ENCODE results near the gene NUP214. TPM values are rescaled to one million over a fixed set of nuclear protein-coding genes. Genes with fewer than 3 reads are reported as not detected.

Gene NUP214
- total RNA-seq, 1 experiment from 2014 or later: 34.9 TPM

DNA sequence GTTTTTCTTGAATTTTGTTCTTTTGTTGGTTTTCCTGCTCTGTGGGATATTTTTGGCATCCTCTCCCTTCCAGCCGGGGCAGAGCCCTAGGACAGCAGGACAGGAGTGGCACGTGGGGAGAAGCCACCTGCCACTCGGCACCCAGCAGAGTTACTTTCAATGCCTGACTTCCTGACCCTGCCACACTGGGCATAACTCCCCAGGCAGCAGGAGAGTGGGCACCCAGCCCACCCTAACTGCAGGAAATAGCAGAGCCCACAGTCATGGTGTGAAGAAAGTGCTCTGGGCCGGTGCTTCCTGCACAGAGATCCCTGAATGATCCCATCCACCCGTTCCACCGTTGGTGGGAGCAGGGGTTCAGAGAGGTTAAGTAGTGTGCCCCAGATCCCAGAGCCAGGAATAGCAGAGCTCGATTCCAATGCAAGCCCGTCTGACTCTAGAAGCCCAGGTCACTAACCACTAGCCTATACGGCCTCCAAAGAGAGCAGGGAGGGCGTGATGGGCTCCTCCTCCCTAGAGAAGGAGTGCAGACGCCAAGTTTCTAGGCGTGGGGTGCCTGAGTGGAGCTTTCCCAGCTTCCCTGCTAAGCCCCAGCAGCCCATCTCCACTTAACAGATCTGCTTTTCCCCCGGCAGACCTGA is 8.1 kb upstream of the NUP214 start:
- DNase-seq (ENCODE audit: low read depth, low spot score) (no peak), ATAC-seq (no peak)
- POLR2A ChIA-PET: no interaction called here
- TF ChIP-seq, protein P1, sequence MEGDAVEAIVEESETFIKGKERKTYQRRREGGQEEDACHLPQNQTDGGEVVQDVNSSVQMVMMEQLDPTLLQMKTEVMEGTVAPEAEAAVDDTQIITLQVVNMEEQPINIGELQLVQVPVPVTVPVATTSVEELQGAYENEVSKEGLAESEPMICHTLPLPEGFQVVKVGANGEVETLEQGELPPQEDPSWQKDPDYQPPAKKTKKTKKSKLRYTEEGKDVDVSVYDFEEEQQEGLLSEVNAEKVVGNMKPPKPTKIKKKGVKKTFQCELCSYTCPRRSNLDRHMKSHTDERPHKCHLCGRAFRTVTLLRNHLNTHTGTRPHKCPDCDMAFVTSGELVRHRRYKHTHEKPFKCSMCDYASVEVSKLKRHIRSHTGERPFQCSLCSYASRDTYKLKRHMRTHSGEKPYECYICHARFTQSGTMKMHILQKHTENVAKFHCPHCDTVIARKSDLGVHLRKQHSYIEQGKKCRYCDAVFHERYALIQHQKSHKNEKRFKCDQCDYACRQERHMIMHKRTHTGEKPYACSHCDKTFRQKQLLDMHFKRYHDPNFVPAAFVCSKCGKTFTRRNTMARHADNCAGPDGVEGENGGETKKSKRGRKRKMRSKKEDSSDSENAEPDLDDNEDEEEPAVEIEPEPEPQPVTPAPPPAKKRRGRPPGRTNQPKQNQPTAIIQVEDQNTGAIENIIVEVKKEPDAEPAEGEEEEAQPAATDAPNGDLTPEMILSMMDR (IDR thresholded peaks at IDR 0.05): no peak
- no peak for TF ChIP-seq SIN3A (IDR thresholded peaks at IDR 0.05; ENCODE audit: borderline replicate concordance, insufficient read depth, low read depth, low read length)
- TF ChIP-seq TCF7L2 (IDR thresholded peaks at IDR 0.05; ENCODE audit: low read depth, low read length): no peak
- no peak for TF ChIP-seq POLR2AphosphoS5 (IDR thresholded peaks at IDR 0.05; ENCODE audit: low read depth, low read length)
- TF ChIP-seq, protein P2, sequence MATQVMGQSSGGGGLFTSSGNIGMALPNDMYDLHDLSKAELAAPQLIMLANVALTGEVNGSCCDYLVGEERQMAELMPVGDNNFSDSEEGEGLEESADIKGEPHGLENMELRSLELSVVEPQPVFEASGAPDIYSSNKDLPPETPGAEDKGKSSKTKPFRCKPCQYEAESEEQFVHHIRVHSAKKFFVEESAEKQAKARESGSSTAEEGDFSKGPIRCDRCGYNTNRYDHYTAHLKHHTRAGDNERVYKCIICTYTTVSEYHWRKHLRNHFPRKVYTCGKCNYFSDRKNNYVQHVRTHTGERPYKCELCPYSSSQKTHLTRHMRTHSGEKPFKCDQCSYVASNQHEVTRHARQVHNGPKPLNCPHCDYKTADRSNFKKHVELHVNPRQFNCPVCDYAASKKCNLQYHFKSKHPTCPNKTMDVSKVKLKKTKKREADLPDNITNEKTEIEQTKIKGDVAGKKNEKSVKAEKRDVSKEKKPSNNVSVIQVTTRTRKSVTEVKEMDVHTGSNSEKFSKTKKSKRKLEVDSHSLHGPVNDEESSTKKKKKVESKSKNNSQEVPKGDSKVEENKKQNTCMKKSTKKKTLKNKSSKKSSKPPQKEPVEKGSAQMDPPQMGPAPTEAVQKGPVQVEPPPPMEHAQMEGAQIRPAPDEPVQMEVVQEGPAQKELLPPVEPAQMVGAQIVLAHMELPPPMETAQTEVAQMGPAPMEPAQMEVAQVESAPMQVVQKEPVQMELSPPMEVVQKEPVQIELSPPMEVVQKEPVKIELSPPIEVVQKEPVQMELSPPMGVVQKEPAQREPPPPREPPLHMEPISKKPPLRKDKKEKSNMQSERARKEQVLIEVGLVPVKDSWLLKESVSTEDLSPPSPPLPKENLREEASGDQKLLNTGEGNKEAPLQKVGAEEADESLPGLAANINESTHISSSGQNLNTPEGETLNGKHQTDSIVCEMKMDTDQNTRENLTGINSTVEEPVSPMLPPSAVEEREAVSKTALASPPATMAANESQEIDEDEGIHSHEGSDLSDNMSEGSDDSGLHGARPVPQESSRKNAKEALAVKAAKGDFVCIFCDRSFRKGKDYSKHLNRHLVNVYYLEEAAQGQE (IDR thresholded peaks at IDR 0.05; ENCODE audit: insufficient read depth in 1 of 2, low read depth in 2 of 2, low read length in 1 of 2): no peak
- in situ Hi-C loops (cut with HindIII; ENCODE audit: low pct_unique_long_range_greater_than_20kb, low sequenced_read_pairs) (no loop called here), intact Hi-C loops (cut with micrococcal nuclease; ENCODE audit: unreplicated experiment) (no loop called here)
- no peaks in the 10 kb centered on the region for H3K4me1 ChIP-seq (ENCODE audit: control insufficient read depth, insufficient read depth, low read length)
- no peaks in the 10 kb centered on the region for H3K9me3 ChIP-seq (ENCODE audit: control insufficient read depth, insufficient read depth, low read depth, low read length)
- BruUV-seq (replicated peaks): no TSS peak
- CTCF ChIA-PET: no interaction called here
- H3K27me3 ChIP-seq (ENCODE audit: control insufficient read depth, insufficient read depth, low read length): no peaks in the 10 kb centered on the region
- no peaks in the 10 kb centered on the region for H3K36me3 ChIP-seq (ENCODE audit: control insufficient read depth, insufficient read depth, low read length)
- H3K27ac ChIP-seq (ENCODE audit: low read length): no peak overlapping the region
- no peak overlapping the region for H3K4me3 ChIP-seq (ENCODE audit: low read depth in 2 of 2, low read length in 2 of 2)

DNA sequence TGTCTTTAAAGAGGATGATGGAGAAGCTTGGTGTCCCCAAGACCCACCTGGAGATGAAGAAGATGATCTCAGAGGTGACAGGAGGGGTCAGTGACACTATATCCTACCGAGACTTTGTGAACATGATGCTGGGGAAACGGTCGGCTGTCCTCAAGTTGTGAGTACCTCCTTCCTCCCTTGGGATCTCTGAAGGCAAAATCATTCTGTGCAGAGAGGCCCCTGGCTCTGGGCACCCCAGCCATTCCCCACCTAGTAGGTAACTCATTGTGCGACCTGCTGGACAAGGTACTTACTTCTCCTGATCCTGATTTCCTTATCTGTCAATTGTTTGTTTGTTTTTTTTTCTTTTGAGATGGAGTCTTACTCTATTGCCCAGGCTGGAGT is 7.6 kb upstream of the NUP214 start:
- H3K36me3 ChIP-seq (ENCODE audit: control insufficient read depth, insufficient read depth, low read length): no peaks in the 10 kb centered on the region
- no peaks in the 10 kb centered on the region for H3K9me3 ChIP-seq (ENCODE audit: control insufficient read depth, insufficient read depth, low read depth, low read length)
- POLR2A ChIA-PET: no interaction called here
- no peaks in the 10 kb centered on the region for H3K4me1 ChIP-seq (ENCODE audit: control insufficient read depth, insufficient read depth, low read length)
- H3K27ac ChIP-seq (ENCODE audit: low read length): no peak overlapping the region
- in situ Hi-C loops (cut with HindIII; ENCODE audit: low pct_unique_long_range_greater_than_20kb, low sequenced_read_pairs): no loop called here
- ATAC-seq (no peak), DNase-seq (ENCODE audit: low read depth, low spot score) (no peak)
- intact Hi-C loops (cut with micrococcal nuclease; ENCODE audit: unreplicated experiment): no loop called here
- TF ChIP-seq TCF7L2 (IDR thresholded peaks at IDR 0.05; ENCODE audit: low read depth, low read length) (no peak), SIN3A (IDR thresholded peaks at IDR 0.05; ENCODE audit: borderline replicate concordance, insufficient read depth, low read depth, low read length) (no peak), POLR2AphosphoS5 (IDR thresholded peaks at IDR 0.05; ENCODE audit: low read depth, low read length) (no peak)
- TF ChIP-seq, protein P1 (IDR thresholded peaks at IDR 0.05): no peak
- TF ChIP-seq, protein P2 (IDR thresholded peaks at IDR 0.05; ENCODE audit: insufficient read depth in 1 of 2, low read depth in 2 of 2, low read length in 1 of 2): no peak
- no peak overlapping the region for H3K4me3 ChIP-seq (ENCODE audit: low read depth in 2 of 2, low read length in 2 of 2)
- no peaks in the 10 kb centered on the region for H3K27me3 ChIP-seq (ENCODE audit: control insufficient read depth, insufficient read depth, low read length)
- no TSS peak for BruUV-seq (replicated peaks)
- CTCF ChIA-PET: no interaction called here

Data from Panc1 (cell line).